HCT116 (cell line): ENCODE data around the gene SPEF1.

ENCODE experiments used
- JUND ChIP-seq: IDR thresholded peaks from 2 replicates; pipeline ENCODE4 v1.6.1; 2012
- POLR2AphosphoS5 ChIP-seq: IDR thresholded peaks from 2 replicates; pipeline ENCODE4 v1.6.1; 2011; ENCODE audit warnings: mild to moderate bottlenecking, low read depth, low read length, moderate library complexity
- TF ChIP-seq, protein P1 (sequence below), 3 experiments: fragments of 200-600 bp in 1 of 3; sonication (generic) in 1 of 3; IDR thresholded peaks in 2 of 3; conservative IDR thresholded peaks in 1 of 3; 2 replicates each; pipeline ENCODE4 v1.5.1; 2012 to 2017; ENCODE audit warnings: low read depth in 2 of 3, low read length in 2 of 3, antibody characterized with exemption in 1 of 3, borderline replicate concordance in 1 of 3, control low read depth in 1 of 3, mild to moderate bottlenecking in 1 of 3, mixed read lengths in 1 of 3, mixed run types in 1 of 3, moderate library complexity in 1 of 3; ENCODE audit not compliant: insufficient read depth in 1 of 3
- TF ChIP-seq, protein P2 (sequence below): IDR thresholded peaks from 2 replicates; pipeline ENCODE4 v1.6.1; 2012

DNA sequence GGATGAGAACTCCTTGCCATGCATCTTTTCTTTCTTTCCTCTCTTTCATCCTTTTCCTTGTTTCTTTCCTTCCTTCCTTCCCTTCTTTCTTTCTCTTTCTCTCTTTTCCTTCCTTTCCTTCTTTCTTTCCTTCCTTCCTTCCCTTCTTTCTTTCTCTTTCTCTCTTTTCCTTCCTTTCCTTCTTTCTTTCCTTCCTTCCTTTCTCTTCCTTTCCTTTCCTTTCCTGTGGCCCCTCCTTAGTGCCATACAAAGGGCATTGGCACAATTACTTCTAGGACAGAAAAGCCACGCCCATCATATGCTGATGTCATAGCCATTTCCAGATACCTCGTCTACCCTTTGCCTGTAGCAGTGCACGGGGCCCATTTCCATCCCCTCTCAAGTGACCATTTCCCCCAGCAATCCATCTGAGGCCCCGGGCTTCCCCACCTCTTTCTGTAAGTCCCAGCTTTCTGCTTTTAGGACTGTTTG is 7.5 kb upstream of the SPEF1 start:
- TF ChIP-seq, protein P1, sequence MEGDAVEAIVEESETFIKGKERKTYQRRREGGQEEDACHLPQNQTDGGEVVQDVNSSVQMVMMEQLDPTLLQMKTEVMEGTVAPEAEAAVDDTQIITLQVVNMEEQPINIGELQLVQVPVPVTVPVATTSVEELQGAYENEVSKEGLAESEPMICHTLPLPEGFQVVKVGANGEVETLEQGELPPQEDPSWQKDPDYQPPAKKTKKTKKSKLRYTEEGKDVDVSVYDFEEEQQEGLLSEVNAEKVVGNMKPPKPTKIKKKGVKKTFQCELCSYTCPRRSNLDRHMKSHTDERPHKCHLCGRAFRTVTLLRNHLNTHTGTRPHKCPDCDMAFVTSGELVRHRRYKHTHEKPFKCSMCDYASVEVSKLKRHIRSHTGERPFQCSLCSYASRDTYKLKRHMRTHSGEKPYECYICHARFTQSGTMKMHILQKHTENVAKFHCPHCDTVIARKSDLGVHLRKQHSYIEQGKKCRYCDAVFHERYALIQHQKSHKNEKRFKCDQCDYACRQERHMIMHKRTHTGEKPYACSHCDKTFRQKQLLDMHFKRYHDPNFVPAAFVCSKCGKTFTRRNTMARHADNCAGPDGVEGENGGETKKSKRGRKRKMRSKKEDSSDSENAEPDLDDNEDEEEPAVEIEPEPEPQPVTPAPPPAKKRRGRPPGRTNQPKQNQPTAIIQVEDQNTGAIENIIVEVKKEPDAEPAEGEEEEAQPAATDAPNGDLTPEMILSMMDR (IDR thresholded peaks at IDR 0.05 in 2 of 3, conservative IDR thresholded peaks at IDR 0.05 in 1 of 3; ENCODE audit: borderline replicate concordance in 1 of 3, insufficient read depth in 1 of 3, low read depth in 2 of 3, low read length in 2 of 3): no peak
- TF ChIP-seq, protein P2, sequence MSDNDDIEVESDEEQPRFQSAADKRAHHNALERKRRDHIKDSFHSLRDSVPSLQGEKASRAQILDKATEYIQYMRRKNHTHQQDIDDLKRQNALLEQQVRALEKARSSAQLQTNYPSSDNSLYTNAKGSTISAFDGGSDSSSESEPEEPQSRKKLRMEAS: no peak
- TF ChIP-seq JUND (no peak), POLR2AphosphoS5 (no peak)
